Type B pancreatic cell (in vitro differentiated cells): ENCODE data around the gene RSF1. TPM values are rescaled to one million over a fixed set of nuclear protein-coding genes. Genes with fewer than 3 reads are reported as not detected.

ENCODE experiments used
- DNase-seq: peaks from one replicate; pipeline ENCODE4 v3.0.0; 2021; ENCODE audit warnings: mixed read lengths; ENCODE audit not compliant: unreplicated experiment; ENCODE audit errors: extremely low spot score
- H3K27ac Mint-ChIP-seq: 2 replicates; pipeline ENCODE4 v1.8.0; 2021; ENCODE audit warnings: mild to moderate bottlenecking, mixed read lengths
- H3K27me3 Mint-ChIP-seq: 2 replicates; pipeline ENCODE4 v1.8.0; 2021; ENCODE audit warnings: mixed read lengths
- H3K36me3 Mint-ChIP-seq: 2 replicates; pipeline ENCODE4 v1.8.0; 2021; ENCODE audit warnings: mixed read lengths
- H3K4me1 Mint-ChIP-seq: one replicate; pipeline ENCODE4 v1.8.0; 2021; ENCODE audit warnings: mixed read lengths; ENCODE audit not compliant: unreplicated experiment
- H3K4me3 Mint-ChIP-seq: 2 replicates; pipeline ENCODE4 v1.8.0; 2021; ENCODE audit warnings: mild to moderate bottlenecking, mixed read lengths
- H3K9me3 Mint-ChIP-seq: 2 replicates; pipeline ENCODE4 v1.8.0; 2021; ENCODE audit warnings: mixed read lengths
- total RNA-seq: library from RNA; stranded (reverse); gene quantifications from 2 replicates; pipeline ENCODE4 v1.2.1, GENCODE V29; 2021; ENCODE audit warnings: low replicate concordance
- TF ChIP-seq, protein P1 (sequence below): fragments of 200-600 bp; sonication (generic); conservative IDR thresholded peaks from 2 replicates; pipeline ENCODE4 v1.5.0; 2021; ENCODE audit warnings: antibody characterized with exemption, mild to moderate bottlenecking

The RSF1 gene
- total RNA-seq, 1 donor from 2014 or later, result 74.2 TPM

GRCh38 chr11:77799338-77799737, 21.2 kb downstream of the RSF1 start:
- H3K36me3 Mint-ChIP-seq, result peaks cover 28% of the 10 kb centered on the region
- TF ChIP-seq, protein P1, sequence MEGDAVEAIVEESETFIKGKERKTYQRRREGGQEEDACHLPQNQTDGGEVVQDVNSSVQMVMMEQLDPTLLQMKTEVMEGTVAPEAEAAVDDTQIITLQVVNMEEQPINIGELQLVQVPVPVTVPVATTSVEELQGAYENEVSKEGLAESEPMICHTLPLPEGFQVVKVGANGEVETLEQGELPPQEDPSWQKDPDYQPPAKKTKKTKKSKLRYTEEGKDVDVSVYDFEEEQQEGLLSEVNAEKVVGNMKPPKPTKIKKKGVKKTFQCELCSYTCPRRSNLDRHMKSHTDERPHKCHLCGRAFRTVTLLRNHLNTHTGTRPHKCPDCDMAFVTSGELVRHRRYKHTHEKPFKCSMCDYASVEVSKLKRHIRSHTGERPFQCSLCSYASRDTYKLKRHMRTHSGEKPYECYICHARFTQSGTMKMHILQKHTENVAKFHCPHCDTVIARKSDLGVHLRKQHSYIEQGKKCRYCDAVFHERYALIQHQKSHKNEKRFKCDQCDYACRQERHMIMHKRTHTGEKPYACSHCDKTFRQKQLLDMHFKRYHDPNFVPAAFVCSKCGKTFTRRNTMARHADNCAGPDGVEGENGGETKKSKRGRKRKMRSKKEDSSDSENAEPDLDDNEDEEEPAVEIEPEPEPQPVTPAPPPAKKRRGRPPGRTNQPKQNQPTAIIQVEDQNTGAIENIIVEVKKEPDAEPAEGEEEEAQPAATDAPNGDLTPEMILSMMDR, result no peak
- H3K27ac Mint-ChIP-seq, result no peak overlapping the region
- peaks cover 7% of the 10 kb centered on the region for H3K9me3 Mint-ChIP-seq
- H3K4me3 Mint-ChIP-seq, result no peak overlapping the region
- peaks cover 6% of the 10 kb centered on the region for H3K4me1 Mint-ChIP-seq
- no peaks in the 10 kb centered on the region for H3K27me3 Mint-ChIP-seq
- no peak for DNase-seq

DNA sequence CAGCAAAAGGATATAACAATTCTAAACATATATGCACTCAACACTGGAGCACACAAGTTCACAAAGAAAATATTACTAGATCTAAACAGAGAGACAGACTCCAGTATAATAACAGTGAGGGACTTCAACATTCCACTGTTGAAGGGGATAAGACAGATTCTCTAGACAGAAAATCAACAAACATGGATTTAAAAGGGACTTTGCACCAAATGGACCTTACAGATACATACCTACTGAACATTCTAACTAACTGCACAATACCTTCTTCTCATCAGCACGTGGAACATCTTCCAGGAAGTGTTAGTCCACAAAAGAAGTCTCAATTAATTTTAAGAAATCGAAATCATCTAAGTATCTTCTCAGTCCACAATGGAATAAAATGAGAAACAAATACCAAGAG, 26.6 kb downstream of the RSF1 start:
- Mint-ChIP-seq H3K27ac (no peak overlapping the region), H3K36me3 (peaks cover 55% of the 10 kb centered on the region), H3K27me3 (no peaks in the 10 kb centered on the region), H3K4me3 (no peak overlapping the region), H3K4me1 (no peaks in the 10 kb centered on the region), H3K9me3 (peaks cover 25% of the 10 kb centered on the region)
- TF ChIP-seq, protein P1, result no peak
- DNase-seq, result no peak

GRCh38 chr11:77791301-77791700, 29.2 kb downstream of the RSF1 start:
- Mint-ChIP-seq H3K27me3 (no peaks in the 10 kb centered on the region), H3K4me3 (no peak overlapping the region), H3K36me3 (peaks cover 43% of the 10 kb centered on the region), H3K4me1 (no peaks in the 10 kb centered on the region), H3K27ac (no peak overlapping the region), H3K9me3 (peaks cover 25% of the 10 kb centered on the region)
- TF ChIP-seq, protein P1, result no peak
- no peak for DNase-seq

- TF ChIP-seq, protein P1, result no peak
- no peak for DNase-seq
- Mint-ChIP-seq H3K9me3 (peaks cover 23% of the 10 kb centered on the region), H3K36me3 (peaks cover 40% of the 10 kb centered on the region), H3K4me1 (peaks cover 2% of the 10 kb centered on the region), H3K27me3 (no peaks in the 10 kb centered on the region), H3K27ac (no peak overlapping the region), H3K4me3 (no peak overlapping the region)
Measured at GRCh38 chr11:77789731-77790476, 30.6 kb downstream of the RSF1 start.

DNA sequence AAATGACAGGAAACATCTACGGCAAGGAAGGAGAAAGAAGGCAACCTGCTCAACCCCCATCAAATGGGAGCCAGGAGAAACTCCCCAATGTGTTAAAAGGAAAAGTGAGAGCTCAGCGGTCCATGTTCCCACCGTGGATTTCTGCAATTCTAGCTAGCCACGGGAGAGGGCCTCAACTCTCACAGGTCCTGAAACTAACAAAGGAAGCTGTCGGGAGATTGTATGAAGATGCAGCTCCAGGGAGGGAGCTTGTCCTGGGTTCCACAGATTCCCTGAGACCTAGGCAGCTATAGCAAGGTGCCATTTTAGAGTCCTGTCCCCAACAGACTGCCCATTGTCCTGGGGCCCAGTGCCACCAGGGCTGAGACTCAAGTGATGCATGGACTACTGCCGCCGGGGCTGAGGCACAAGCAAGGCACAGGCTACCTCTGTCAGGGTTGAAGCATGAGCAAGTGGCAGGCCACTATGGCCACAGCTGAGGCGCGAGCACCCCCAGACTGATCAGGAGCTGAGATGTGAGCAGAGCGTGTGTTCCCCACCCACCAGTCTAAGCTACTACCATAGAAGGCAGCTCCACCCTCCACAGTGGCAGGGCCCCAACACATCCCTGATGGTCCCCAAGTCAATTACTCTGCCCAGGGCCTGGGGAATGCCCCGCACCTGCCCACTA, 31.3 kb downstream of the RSF1 start:
- Mint-ChIP-seq H3K4me3 (no peak overlapping the region), H3K9me3 (peaks cover 17% of the 10 kb centered on the region), H3K4me1 (peaks cover 8% of the 10 kb centered on the region), H3K27me3 (no peaks in the 10 kb centered on the region), H3K27ac (no peak overlapping the region), H3K36me3 (peaks cover 34% of the 10 kb centered on the region)
- TF ChIP-seq, protein P1, result no peak
- no peak for DNase-seq
